T-helper 22 cell (primary cell): Measurements from ENCODE around the gene NAAA.
"Not testable (repeated sequence)": the region's sequence is repeated elsewhere in the genome, so short reads cannot be mapped to it uniquely, and the experiment has no call there.

ENCODE experiments used
- DNase-seq: peaks from one replicate; pipeline ENCODE4 v3.0.0-alpha.2; 2020; ENCODE audit warnings: low read depth

NAAA gene

DNA sequence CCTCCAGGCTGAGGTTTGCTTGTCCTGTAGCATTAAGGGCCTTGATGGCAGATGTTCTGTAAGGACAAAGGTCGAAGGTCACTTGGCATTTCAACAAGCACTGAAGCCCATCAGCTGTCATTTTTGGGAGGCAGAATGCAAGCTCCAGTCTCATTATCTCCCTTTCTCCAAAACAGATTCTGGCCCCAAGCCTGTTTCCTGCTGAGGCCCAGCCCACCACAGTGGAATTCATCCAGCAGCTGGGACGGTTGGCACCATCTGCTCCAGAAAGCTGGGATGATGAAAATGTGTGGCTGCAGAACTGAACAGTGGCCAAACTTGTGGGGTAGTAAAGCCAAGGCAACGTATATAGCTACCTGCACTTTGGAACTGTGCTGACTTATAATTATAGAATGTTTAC is 20.9 kb downstream of the NAAA start:
- DNase-seq = no peak

GRCh38 chr4:75916091-75916661 is 24.6 kb downstream of the NAAA start:
- no peak for DNase-seq

GRCh38 chr4:75912968-75913367 is 27.8 kb downstream of the NAAA start:
- no peak for DNase-seq

DNA sequence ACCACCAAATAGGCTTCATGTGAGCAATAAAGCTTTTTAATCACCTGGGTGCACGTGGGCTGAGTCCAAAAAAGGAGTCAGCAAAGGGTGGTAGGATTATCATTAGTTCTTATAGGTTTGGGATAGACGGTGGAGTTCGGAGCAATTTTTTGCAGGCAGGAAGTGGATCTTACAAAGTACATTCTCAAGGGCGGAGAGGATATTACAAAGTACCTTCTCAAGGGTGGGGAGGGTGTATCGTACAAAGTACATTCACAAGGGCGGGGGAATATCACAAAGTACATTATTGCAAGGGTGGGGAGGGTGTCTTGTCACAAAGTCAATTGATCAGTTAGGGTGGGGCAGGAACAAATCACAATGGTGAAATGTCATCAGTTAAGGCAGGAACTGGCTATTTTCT is 30.0 kb downstream of the NAAA start:
- DNase-seq = not testable (repeated sequence)

- no peak for DNase-seq
Observed at GRCh38 chr4:75909405-75909804, 31.4 kb downstream of the NAAA start.

DNA sequence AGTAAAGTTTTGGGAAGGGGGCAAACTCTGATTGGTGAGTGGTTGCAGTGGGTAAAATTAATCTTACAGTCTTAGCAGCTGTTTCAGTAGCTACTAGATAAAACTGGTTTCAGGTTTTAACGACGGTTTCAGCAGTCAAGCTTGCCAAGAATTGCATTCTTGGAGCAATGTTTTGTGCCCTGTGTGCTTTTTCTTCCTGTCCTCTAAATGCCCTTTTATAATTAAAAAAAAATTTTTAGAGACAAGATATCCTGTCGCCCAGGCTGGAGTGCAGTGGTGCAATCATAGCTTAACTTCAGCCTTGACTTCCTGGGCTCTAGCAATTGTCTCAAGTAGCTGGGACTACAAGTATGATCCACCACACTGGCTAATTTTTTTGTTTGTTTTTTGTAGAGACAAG is 32.3 kb downstream of the NAAA start:
- no peak for DNase-seq

DNA sequence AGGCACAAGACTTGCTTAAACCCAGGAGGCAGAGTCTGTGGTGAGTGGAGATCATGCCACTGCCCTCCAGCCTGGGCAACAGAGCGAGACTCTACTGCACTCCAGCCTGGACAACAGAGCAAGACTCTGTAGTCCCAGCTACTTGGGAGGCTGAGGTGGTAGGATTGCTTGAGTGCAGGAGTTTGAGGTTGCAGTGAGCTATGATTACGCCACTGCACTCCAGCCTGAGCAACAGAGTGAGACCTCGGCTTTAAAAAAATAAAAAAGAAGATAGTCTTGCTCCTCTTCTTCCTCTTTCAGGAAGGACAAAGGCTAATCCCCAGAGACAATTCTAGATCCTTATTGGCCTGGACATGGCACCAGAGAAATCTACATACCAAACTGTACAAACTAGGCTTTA is 32.8 kb downstream of the NAAA start:
- no peak for DNase-seq

DNA sequence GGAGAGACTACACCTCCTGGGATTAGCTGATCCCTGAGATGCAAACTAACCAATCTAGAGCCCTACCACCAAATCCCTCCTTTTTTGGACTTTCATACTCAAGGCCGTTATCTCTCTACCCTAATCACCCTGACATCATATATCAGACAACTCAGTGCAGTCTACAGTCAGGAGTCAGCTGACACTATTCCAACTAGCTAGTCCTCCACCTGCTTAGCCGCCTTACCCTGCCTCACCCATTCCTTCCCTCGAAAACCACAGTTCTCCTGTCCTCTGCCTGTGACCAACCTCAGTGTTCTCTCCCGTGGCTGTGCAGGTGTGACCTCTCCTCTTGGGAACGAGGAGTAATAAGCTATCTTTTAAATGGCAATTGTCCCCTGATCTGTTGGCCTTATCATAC is 36.7 kb downstream of the NAAA start:
- no peak for DNase-seq

GRCh38 chr4:75902352-75902751 is 38.5 kb downstream of the NAAA start, which contains the start of gene PPEF2:
PPEF2 (minus strand) TSS chr4:75902452; CDS start chr4:75896325, 6,127 bp downstream.
- DNase-seq = no peak

GRCh38 chr4:75898536-75898935 is 42.3 kb downstream of the NAAA start:
- DNase-seq = no peak

GRCh38 chr4:75895744-75896314 is 45.0 kb downstream of the NAAA start:
- DNase-seq = no peak

DNA sequence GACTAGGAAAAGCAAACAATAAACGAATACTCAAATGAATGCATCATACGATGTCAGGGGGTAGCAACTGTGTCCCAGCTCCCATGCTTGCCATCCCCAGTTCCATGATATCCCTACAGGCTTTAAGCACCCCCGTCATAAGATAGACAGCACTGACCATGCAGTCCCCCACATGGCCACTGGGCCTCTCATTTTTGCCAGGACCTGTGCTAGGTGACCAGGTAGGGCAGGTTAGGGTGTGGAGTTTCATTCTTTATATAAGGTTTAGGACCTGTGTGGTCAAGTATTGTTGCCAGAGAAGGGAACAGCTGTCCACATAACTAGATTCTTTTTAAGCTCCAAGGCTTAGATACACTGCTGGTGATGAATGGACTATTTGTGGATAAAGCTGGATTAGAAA is 48.3 kb downstream of the NAAA start:
- DNase-seq = no peak

DNA sequence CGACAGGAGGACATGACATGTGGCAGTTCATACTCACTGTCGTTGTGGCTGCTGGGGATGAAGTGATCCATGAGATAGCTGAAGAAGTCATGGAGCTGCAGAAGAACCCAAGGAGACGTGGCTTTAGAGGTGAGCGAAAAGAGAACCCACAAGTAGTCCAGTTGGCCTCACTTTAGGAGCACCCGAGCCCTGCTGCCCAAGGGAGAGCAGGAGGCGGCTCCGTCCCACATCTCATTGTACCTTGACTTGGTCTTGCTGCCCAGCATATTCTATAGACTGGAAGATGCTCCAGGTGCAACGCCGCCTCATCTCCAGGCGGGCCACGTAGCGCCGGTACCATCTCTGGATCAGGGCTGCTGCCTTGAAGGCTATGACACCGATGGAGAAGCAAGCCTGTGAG is 49.2 kb downstream of the NAAA start:
- no peak for DNase-seq

DNA sequence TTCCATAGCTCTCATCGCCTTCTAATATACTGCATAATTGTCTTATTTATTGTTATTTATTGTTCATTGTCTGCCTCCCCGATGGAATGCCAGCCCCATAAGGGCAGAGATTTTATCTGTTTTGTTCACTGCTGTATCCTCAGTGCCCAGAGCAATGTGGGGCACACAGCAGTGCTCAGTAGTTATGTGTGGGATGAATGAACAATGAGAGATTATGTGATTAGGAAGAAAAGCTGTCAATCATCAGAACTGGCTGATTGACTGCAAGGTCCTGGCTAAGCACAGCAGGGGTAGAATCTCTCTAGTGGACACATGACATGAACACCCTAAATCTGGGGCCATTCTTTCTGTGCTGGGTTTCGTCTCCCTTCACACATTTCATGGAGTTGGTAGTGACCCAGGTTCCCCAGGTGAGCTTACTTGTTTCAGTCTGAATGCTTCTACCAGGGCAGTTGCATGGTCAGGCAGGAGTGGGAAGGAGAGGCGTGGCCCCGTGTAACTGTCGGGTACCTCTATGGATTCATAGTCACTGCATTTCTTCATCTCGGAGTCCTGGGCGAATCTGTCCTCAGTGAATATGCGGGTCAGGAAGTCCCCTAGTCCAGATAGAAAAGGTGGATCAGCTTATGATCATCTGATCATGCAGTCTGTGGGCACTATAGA is 51.1 kb downstream of the NAAA start:
- no peak for DNase-seq

GRCh38 chr4:75886104-75886503 is 54.7 kb downstream of the NAAA start:
- no peak for DNase-seq

GRCh38 chr4:75881476-75881875 is 59.3 kb downstream of the NAAA start:
- DNase-seq = no peak

GRCh38 chr4:75880278-75880677 is 60.5 kb downstream of the NAAA start:
- DNase-seq = no peak

DNA sequence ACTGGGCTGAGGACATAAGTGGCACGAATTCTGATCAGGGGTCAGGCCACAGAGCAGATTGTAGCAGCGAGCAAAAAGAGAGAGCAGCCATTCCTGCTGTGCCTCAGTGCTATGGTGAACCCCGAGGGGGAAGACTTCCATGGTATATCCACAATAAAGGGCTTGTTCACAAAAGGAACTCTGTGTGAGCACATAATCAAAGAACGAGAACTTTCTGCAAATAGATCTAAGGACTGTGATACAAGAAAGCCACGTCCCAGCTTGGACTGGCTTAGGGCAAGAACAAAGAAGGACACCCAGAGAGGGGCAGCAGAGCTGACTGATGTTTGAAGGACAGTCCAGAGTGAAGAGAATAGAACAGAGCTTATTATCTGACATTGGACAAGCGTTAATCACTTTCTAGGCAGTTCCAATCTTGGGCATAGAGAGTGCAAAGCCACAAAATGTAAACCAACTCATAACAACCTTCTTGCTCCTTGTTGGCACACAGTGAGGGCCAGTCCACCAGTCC is 62.5 kb downstream of the NAAA start:
- DNase-seq = no peak

GRCh38 chr4:75876218-75876617 is 64.6 kb downstream of the NAAA start:
- DNase-seq = no peak

DNA sequence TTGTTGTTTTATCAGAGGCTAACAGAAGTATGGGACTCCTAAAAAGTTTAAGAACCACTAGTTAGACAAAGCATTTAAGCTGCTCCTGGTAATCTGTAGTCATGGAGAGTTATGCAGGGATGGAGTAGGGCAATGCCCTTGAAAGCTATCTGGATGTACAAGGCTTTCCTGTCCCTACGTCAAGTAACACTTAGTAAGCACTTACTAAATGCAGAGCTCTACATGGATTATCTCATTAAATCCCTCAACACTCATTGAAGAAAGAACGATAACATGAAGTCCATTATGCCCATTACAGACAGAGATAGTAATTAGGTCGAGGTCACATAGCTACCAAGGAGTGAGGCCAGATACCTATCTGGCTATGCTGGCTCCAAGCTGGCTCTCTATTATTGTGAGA is 71.7 kb downstream of the NAAA start:
- no peak for DNase-seq

- DNase-seq = no peak
Observed at GRCh38 chr4:75867130-75867529, 73.7 kb downstream of the NAAA start.
